T-helper 2 cell treated with Interferon-gamma antibody and Interleukin-4, amounts not matched to agents 100 ng/mL and 5 ng/mL, for 36 hours (primary cell): Measurements from ENCODE around the gene FAM162B. TPM values are rescaled to one million over a fixed set of nuclear protein-coding genes. Genes with fewer than 3 reads are reported as not detected.
"Not testable (repeated sequence)": the region's sequence is repeated elsewhere in the genome, so short reads cannot be mapped to it uniquely, and the experiment has no call there.

Experiments
- intact Hi-C: fragments of 100-400 bp; cut with micrococcal nuclease; formaldehyde crosslinking; loops from one replicate; pipeline ENCODE4 v1.15.1; 2023
- total RNA-seq: library from RNA; stranded (reverse); gene quantifications from 2 replicates; pipeline ENCODE4 v1.2.3, GENCODE V29; 2022

Gene FAM162B
- total RNA-seq, 1 donor from 2014 or later = not detected

- intact Hi-C loops = no loop called here
Observed at GRCh38 chr6:116730513-116730912, 35.0 kb downstream of the FAM162B start.

DNA sequence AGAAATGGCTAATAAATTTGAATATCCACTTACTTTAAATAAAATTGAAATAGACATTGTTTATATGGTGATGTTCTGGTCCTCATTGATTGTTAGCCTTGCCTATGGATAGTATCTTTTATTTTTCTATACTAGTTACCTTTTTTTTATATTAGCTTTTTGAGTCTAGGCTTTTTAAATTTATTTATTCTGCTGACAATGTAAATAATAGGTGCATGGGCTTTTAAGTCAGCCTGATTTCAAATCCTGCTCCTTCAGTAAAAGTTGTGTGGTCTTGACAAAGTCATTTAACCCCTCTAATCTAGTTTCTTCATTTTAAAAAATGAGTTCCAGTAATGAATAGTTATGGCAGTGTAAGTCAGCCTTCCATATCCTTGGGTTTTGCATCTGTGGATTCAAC is 38.6 kb downstream of the FAM162B start:
- intact Hi-C loops = no loop called here

- intact Hi-C loops = no loop called here
Observed at GRCh38 chr6:116714761-116715160, 50.8 kb downstream of the FAM162B start.

GRCh38 chr6:116714296-116714695 is 51.2 kb downstream of the FAM162B start:
- intact Hi-C loops = no loop called here

GRCh38 chr6:116705917-116706316 is 59.6 kb downstream of the FAM162B start:
- intact Hi-C loops = no loop called here

DNA sequence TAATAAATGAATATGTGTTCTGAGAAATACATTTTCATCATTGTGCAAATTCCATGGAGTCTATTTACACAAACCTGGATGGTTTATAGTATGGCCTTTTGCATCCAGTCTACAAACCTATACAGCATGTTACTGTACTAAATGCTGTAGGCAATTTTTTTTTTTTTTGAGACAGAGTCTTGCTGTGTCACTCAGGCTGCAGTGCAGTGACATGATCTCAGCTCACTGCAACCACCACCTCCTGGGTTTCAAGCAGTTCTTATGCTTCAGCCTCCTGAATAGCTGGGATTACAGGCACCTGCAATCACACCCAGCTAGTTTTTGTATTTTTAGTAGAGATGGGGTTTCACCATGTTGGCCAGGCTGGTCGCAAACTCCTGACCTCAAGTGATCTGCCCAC is 61.6 kb downstream of the FAM162B start:
- intact Hi-C loops = not testable (repeated sequence)

Other genes with a start within 250 kb of the FAM162B start
- gene TRAPPC3L, start 220.0 kb downstream of the FAM162B start, total RNA-seq = not detected in 2 replicates
- not detected in 2 replicates for gene CALHM4, start 212.0 kb downstream of the FAM162B start, total RNA-seq
- 38.4 and 40.5 TPM in 2 replicates for gene RWDD1, start 194.2 kb downstream of the FAM162B start, total RNA-seq
- 0.27 and 0.32 TPM in 2 replicates for gene RSPH4A, start 149.2 kb downstream of the FAM162B start, total RNA-seq
- 16.5 and 16.7 TPM in 2 replicates for gene ZUP1, start 97.0 kb downstream of the FAM162B start, total RNA-seq
- 8.4 and 10.0 TPM in 2 replicates for gene KPNA5, start 84.5 kb downstream of the FAM162B start, total RNA-seq
- not detected in 2 replicates for gene GPRC6A, start 63.4 kb upstream of the FAM162B start, total RNA-seq
- gene RFX6, start 111.5 kb upstream of the FAM162B start, total RNA-seq = not detected in 2 replicates